HUES6 (cell line): ENCODE results near the gene KRTAP5-11.
"Not testable (repeated sequence)": the region's sequence is repeated elsewhere in the genome, so short reads cannot be mapped to it uniquely, and the experiment has no call there.

ENCODE experiments used
- H3K27ac ChIP-seq: 2 replicates; pipeline ENCODE4 v1.7.0; 2013; ENCODE audit warnings: low read depth, mild to moderate bottlenecking, low read length, inconsistent platforms
- H3K27me3 ChIP-seq: 2 replicates; pipeline ENCODE4 v1.6.1; 2013; ENCODE audit warnings: low read length; ENCODE audit not compliant: control insufficient read depth, insufficient read depth
- H3K36me3 ChIP-seq: 2 replicates; pipeline ENCODE4 v1.6.1; 2013; ENCODE audit warnings: low read length; ENCODE audit not compliant: control insufficient read depth, insufficient read depth
- H3K4me1 ChIP-seq: 2 replicates; pipeline ENCODE4 v1.6.1; 2013; ENCODE audit warnings: low read length; ENCODE audit not compliant: control insufficient read depth, insufficient read depth
- H3K4me3 ChIP-seq: 2 replicates; pipeline ENCODE4 v1.5.1; 2013; ENCODE audit warnings: low read depth, low read length
- H3K9ac ChIP-seq: one replicate; pipeline ENCODE4 v1.6.1; 2013; ENCODE audit warnings: mild to moderate bottlenecking, low read length
- H3K9me3 ChIP-seq: 2 replicates; pipeline ENCODE4 v1.6.1; 2013; ENCODE audit warnings: low read depth, low read length; ENCODE audit not compliant: control insufficient read depth, insufficient read depth

The KRTAP5-11 gene

GRCh38 chr11:71607520-71608216 lies 25.0 kb upstream of the KRTAP5-11 start:
- Histone ChIP-seq H3K27me3 (peaks cover 32% of the 10 kb centered on the region), H3K9ac (peak overlapping the region; percentile 55), H3K4me3 (peak overlapping the region; percentile 72)
- H3K4me1 ChIP-seq, H3K36me3 ChIP-seq, H3K27ac ChIP-seq, H3K9me3 ChIP-seq: not testable (repeated sequence)

- Histone ChIP-seq H3K27me3 (peaks cover 32% of the 10 kb centered on the region), H3K9ac (peak overlapping the region; percentile 55), H3K4me3 (peak overlapping the region; percentile 72)
- H3K9me3 ChIP-seq, H3K36me3 ChIP-seq, H3K4me1 ChIP-seq, H3K27ac ChIP-seq: not testable (repeated sequence)
Observed at GRCh38 chr11:71606853-71607519, 24.3 kb upstream of the KRTAP5-11 start.

GRCh38 chr11:71604798-71605488 lies 22.3 kb upstream of the KRTAP5-11 start:
- not testable (repeated sequence) for H3K4me1 ChIP-seq, H3K4me3 ChIP-seq, H3K36me3 ChIP-seq, H3K27ac ChIP-seq, H3K9ac ChIP-seq, H3K9me3 ChIP-seq
- peaks cover 32% of the 10 kb centered on the region for H3K27me3 ChIP-seq

- not testable (repeated sequence) for H3K4me3 ChIP-seq, H3K9ac ChIP-seq, H3K4me1 ChIP-seq, H3K36me3 ChIP-seq, H3K27ac ChIP-seq, H3K9me3 ChIP-seq
- H3K27me3 ChIP-seq, result peaks cover 24% of the 10 kb centered on the region
Observed at GRCh38 chr11:71603221-71603620, 20.5 kb upstream of the KRTAP5-11 start.

- H3K4me3 ChIP-seq, H3K36me3 ChIP-seq, H3K9ac ChIP-seq, H3K27me3 ChIP-seq, H3K9me3 ChIP-seq, H3K4me1 ChIP-seq, H3K27ac ChIP-seq: not testable (repeated sequence)
Observed at GRCh38 chr11:71589546-71589920, 6.9 kb upstream of the KRTAP5-11 start.

- not testable (repeated sequence) for H3K4me3 ChIP-seq, H3K9ac ChIP-seq, H3K36me3 ChIP-seq, H3K27me3 ChIP-seq, H3K9me3 ChIP-seq, H3K4me1 ChIP-seq, H3K27ac ChIP-seq
Observed at GRCh38 chr11:71588822-71589545, 6.3 kb upstream of the KRTAP5-11 start.

GRCh38 chr11:71588314-71588713 lies 5.6 kb upstream of the KRTAP5-11 start:
- H3K36me3 ChIP-seq, H3K9ac ChIP-seq, H3K27ac ChIP-seq, H3K4me3 ChIP-seq, H3K9me3 ChIP-seq, H3K27me3 ChIP-seq, H3K4me1 ChIP-seq: not testable (repeated sequence)

- not testable (repeated sequence) for H3K27ac ChIP-seq, H3K9ac ChIP-seq, H3K9me3 ChIP-seq, H3K27me3 ChIP-seq, H3K4me3 ChIP-seq, H3K36me3 ChIP-seq
- H3K4me1 ChIP-seq, result peaks cover 22% of the 10 kb centered on the region
Observed at GRCh38 chr11:71585673-71586072, 3.0 kb upstream of the KRTAP5-11 start.

- H3K4me3 ChIP-seq, H3K9ac ChIP-seq, H3K9me3 ChIP-seq, H3K27me3 ChIP-seq, H3K27ac ChIP-seq, H3K36me3 ChIP-seq: not testable (repeated sequence)
- H3K4me1 ChIP-seq, result peaks cover 23% of the 10 kb centered on the region
Observed at GRCh38 chr11:71582969-71583368, 294 bp upstream of the KRTAP5-11 start.

- H3K9me3 ChIP-seq, result no peaks in the 10 kb centered on the region
- no peaks in the 10 kb centered on the region for H3K36me3 ChIP-seq
- peaks cover 22% of the 10 kb centered on the region for H3K4me1 ChIP-seq
- no peak overlapping the region for H3K27ac ChIP-seq
- H3K27me3 ChIP-seq, result 0 out of 2 replicates have a peak, but pooled peaks cover 8% of the 10 kb centered on the region
- H3K9ac ChIP-seq, result no peak overlapping the region
- no peak overlapping the region for H3K4me3 ChIP-seq
Observed at GRCh38 chr11:71581826-71582225, 849 bp downstream of the KRTAP5-11 start.
